ENCODE results near the gene OR4K2. TPM values are rescaled to one million over a fixed set of nuclear protein-coding genes. Genes with fewer than 3 reads are reported as not detected.
"Not testable (repeated sequence)": the region's sequence is repeated elsewhere in the genome, so short reads cannot be mapped to it uniquely, and the experiment has no call there.

The OR4K2 gene
- total RNA-seq, 5 donors from 2014 or later (not counting 1 experiment from before 2014, with no cell fraction given): not detected

DNA sequence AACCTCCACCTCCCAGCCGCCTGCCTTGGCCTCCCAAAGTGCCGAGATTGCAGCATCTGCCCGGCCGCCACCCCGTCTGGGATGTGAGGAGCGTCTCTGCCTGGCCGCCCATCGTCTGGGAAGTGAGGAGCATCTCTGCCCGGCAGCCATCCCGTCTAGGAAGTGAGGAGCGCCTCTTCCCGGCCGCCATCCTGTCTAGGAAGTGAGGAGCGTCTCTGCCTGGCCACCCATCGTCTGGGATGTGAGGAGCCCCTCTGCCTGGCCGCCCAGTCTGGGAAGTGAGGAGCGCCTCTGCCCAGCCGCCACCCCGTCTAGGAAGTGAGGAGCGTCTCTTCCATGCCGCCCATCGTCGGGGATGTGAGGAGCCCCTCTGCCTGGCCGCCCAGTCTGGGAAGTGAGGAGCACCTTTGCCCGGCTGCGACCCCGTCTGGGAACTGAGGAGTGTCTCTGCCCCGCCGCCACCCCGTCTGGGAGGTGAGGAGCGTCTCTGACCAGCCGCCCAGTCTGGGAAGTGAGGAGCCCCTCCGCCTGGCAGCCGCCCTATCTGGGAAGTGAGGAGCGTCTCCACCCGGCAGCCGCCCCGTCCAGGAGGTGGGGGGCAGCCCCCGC lies 8.8 kb upstream of the OR4K2 start:
- POLR2A ChIA-PET; H3K36me3 ChIP-seq (ENCODE audit: control insufficient read depth in 2 of 2, extremely low read depth in 1 of 2, insufficient read depth in 1 of 2, low read length in 1 of 2); H3K36me3 Mint-ChIP-seq; ATAC-seq (replicated peaks in 1 of 4); CTCF ChIA-PET; H3K27me3 ChIP-seq (replicated peaks in 1 of 2; ENCODE audit: control insufficient read depth in 2 of 2, extremely low read depth in 1 of 2, insufficient read depth in 2 of 2, low read length in 1 of 2); H3K4me3 ChIP-seq (ENCODE audit: control insufficient read depth in 1 of 2, extremely low read depth in 1 of 2, low read length in 1 of 2); H3K27me3 Mint-ChIP-seq; H3K4me1 ChIP-seq (ENCODE audit: control insufficient read depth in 1 of 2, extremely low read depth in 1 of 2, insufficient read depth in 2 of 2, low read length in 2 of 2); DNase-seq; H3K27ac Mint-ChIP-seq; H3K4me3 Mint-ChIP-seq; H3K9me3 ChIP-seq; H3K9me3 Mint-ChIP-seq; H3K4me1 Mint-ChIP-seq; H3K27ac ChIP-seq (ENCODE audit: low read length): not testable (repeated sequence)
- 95% methylated on average over 29 of the region's 39 CpGs for WGBS (ENCODE audit: insufficient coverage)

DNA sequence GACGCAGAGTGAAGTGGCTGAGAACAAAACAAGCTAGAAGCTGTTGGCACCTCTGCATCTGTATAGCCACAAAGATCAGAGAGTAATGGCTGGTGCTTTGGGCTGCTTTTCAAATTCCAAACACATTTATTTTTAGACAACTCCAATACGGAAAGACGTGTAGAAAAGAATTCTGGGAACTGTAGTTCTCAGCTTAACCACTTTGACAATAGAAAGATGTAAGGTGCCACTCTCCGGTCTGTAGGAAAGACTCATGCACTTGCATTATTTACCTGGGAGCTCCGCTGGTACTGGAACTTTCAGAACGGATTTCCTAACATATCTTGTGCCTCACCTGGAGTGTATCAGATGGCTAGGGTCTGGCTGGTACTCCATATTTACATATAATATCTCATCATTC lies 1.8 kb upstream of the OR4K2 start:
- H3K27me3 ChIP-seq (replicated peaks in 1 of 2; ENCODE audit: control insufficient read depth in 2 of 2, extremely low read depth in 1 of 2, insufficient read depth in 2 of 2, low read length in 1 of 2): no peaks in the 10 kb centered on the region
- no peak overlapping the region for H3K27ac ChIP-seq (ENCODE audit: low read length)
- H3K36me3 ChIP-seq (ENCODE audit: control insufficient read depth in 2 of 2, extremely low read depth in 1 of 2, insufficient read depth in 1 of 2, low read length in 1 of 2): no peaks in the 10 kb centered on the region
- H3K36me3 Mint-ChIP-seq: no peaks in the 10 kb centered on the region
- H3K9me3 Mint-ChIP-seq: no peaks in the 10 kb centered on the region
- ATAC-seq (replicated peaks in 1 of 4) (peak in 1 of 4 experiments; percentile 5), DNase-seq (no peak)
- CTCF ChIA-PET: no interaction called here
- POLR2A ChIA-PET: no interaction called here
- H3K4me1 Mint-ChIP-seq: peaks cover 0 to 1% (median 0%) of the 10 kb centered on the region in 3 donors
- H3K27me3 Mint-ChIP-seq: peaks cover 0 to 1% of the 10 kb centered on the region in 2 donors
- H3K4me3 ChIP-seq (ENCODE audit: control insufficient read depth in 1 of 2, extremely low read depth in 1 of 2, low read length in 1 of 2): no peak overlapping the region
- 31% methylated on average over 4 of the region's 6 CpGs for WGBS (ENCODE audit: insufficient coverage)
- no peaks in the 10 kb centered on the region for H3K9me3 ChIP-seq
- no peak overlapping the region for H3K27ac Mint-ChIP-seq
- no peak overlapping the region for H3K4me3 Mint-ChIP-seq
- H3K4me1 ChIP-seq (ENCODE audit: control insufficient read depth in 1 of 2, extremely low read depth in 1 of 2, insufficient read depth in 2 of 2, low read length in 2 of 2): no peaks in the 10 kb centered on the region

DNA sequence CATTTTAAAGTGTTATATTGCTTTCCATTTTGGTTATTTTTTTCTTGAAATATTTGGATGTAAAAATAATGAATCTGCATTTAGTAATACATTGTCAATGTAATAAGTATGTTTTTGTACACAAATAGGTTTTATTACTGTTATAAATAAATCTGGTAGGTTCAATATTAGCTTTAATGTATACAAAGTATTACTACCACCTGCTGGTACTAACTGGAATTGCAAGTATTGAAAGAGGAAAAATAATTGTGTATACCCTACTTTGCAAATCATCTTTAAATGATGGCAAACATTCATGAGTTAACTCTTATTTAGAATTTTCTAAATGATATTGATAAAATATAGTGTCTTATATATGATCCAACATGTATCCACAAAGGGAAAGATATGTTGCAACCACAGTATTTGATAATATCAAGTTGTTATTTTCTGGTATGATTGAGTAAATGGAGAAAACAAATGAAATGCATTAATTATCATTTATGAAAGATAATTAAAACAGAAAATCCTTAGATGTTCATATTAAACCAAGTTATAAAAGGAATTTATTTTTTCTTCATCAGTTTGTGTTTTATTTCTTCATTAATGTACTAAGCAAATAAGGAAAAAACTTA lies 3.2 kb downstream of the OR4K2 start:
- peaks cover 3% of the 10 kb centered on the region for H3K9me3 ChIP-seq
- ATAC-seq (replicated peaks in 1 of 4) (no peak), DNase-seq (peak in 1 of 35 experiments; percentile 27)
- H3K4me1 ChIP-seq (ENCODE audit: control insufficient read depth in 1 of 2, extremely low read depth in 1 of 2, insufficient read depth in 2 of 2, low read length in 2 of 2): no peaks in the 10 kb centered on the region
- CTCF ChIA-PET: no interaction called here
- Mint-ChIP-seq H3K36me3 (no peaks in the 10 kb centered on the region), H3K4me3 (no peak overlapping the region), H3K27ac (no peak overlapping the region), H3K9me3 (peaks cover 0 to 2% (median 0%) of the 10 kb centered on the region in 3 donors), H3K4me1 (no peaks in the 10 kb centered on the region), H3K27me3 (no peaks in the 10 kb centered on the region)
- no peak overlapping the region for H3K4me3 ChIP-seq (ENCODE audit: control insufficient read depth in 1 of 2, extremely low read depth in 1 of 2, low read length in 1 of 2)
- no peaks in the 10 kb centered on the region for H3K27me3 ChIP-seq (replicated peaks in 1 of 2; ENCODE audit: control insufficient read depth in 2 of 2, extremely low read depth in 1 of 2, insufficient read depth in 2 of 2, low read length in 1 of 2)
- H3K36me3 ChIP-seq (ENCODE audit: control insufficient read depth in 2 of 2, extremely low read depth in 1 of 2, insufficient read depth in 1 of 2, low read length in 1 of 2): no peaks in the 10 kb centered on the region
- H3K27ac ChIP-seq (ENCODE audit: low read length): no peak overlapping the region
- POLR2A ChIA-PET: no interaction called here

DNA sequence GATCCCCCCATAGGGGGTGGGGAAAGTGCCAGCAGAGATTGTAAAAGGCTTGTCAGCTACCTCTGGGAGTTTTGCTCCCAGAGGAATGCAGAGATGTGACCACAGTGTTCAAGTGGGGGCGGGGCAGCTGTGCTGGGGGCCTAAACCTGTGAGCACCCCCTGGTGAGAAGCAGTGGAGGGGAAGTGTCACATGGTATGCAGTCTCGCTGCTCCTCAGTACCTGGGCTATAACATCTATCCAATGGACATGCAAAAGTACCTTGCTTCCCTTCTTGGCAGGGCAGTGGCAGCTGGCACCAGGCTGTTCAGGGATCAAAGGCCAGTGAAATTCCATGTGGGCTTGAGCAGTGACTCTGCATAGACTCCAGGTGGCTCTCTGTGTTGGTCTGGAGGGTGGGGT lies 20.3 kb downstream of the OR4K2 start:
- no peaks in the 10 kb centered on the region for H3K36me3 ChIP-seq (ENCODE audit: control insufficient read depth in 2 of 2, extremely low read depth in 1 of 2, insufficient read depth in 1 of 2, low read length in 1 of 2)
- Mint-ChIP-seq H3K27ac (no peak overlapping the region), H3K4me1 (no peaks in the 10 kb centered on the region), H3K4me3 (no peak overlapping the region), H3K36me3 (no peaks in the 10 kb centered on the region), H3K27me3 (peaks cover 0 to 8% of the 10 kb centered on the region in 2 donors), H3K9me3 (peaks cover 24 to 49% (median 43%) of the 10 kb centered on the region in 3 donors)
- peaks cover 0 to 9% of the 10 kb centered on the region in 2 experiments for H3K27me3 ChIP-seq (replicated peaks in 1 of 2; ENCODE audit: control insufficient read depth in 2 of 2, extremely low read depth in 1 of 2, insufficient read depth in 2 of 2, low read length in 1 of 2)
- H3K4me1 ChIP-seq (ENCODE audit: control insufficient read depth in 1 of 2, extremely low read depth in 1 of 2, insufficient read depth in 2 of 2, low read length in 2 of 2): no peaks in the 10 kb centered on the region
- peaks cover 7% of the 10 kb centered on the region for H3K9me3 ChIP-seq
- WGBS (ENCODE audit: insufficient coverage): 17% methylated on average over 1 of the region's 2 CpGs
- no peak overlapping the region for H3K27ac ChIP-seq (ENCODE audit: low read length)
- DNase-seq (no peak), ATAC-seq (replicated peaks in 1 of 4) (no peak)
- CTCF ChIA-PET: no interaction called here
- POLR2A ChIA-PET: no interaction called here
- H3K4me3 ChIP-seq (ENCODE audit: control insufficient read depth in 1 of 2, extremely low read depth in 1 of 2, low read length in 1 of 2): no peak overlapping the region

DNA sequence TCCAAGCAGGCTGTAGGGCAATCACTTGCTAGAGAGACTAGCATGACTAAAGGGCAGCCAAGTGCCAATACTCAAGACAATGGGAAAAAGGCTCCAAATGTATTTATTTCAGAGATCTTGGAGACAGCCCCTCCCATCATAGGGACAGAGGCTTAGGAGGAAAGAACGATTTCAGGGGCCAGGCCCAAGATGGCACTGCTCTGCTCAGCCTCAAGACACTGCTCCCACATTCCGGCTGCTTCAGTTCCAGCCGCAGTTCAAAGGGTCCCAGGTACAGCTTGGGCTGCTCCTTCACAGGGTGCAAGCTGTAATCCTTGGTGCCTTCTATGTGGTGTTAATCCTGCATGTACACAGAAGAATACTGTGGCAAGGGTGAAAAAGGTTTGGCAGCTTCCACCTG lies 26.1 kb downstream of the OR4K2 start:
- ATAC-seq (replicated peaks in 1 of 4) (no peak), DNase-seq (no peak)
- ChIA-PET CTCF (no interaction called here), POLR2A (no interaction called here)
- peaks cover 9% of the 10 kb centered on the region for H3K9me3 ChIP-seq
- 69% methylated on average over 3 of the region's 3 CpGs for WGBS (ENCODE audit: insufficient coverage)
- H3K4me1 Mint-ChIP-seq: no peaks in the 10 kb centered on the region
- H3K9me3 Mint-ChIP-seq: peaks cover 16 to 46% (median 22%) of the 10 kb centered on the region in 3 donors
- H3K36me3 ChIP-seq (ENCODE audit: control insufficient read depth in 2 of 2, extremely low read depth in 1 of 2, insufficient read depth in 1 of 2, low read length in 1 of 2): no peaks in the 10 kb centered on the region
- no peak overlapping the region for H3K4me3 ChIP-seq (ENCODE audit: control insufficient read depth in 1 of 2, extremely low read depth in 1 of 2, low read length in 1 of 2)
- H3K27ac Mint-ChIP-seq: no peak overlapping the region
- H3K36me3 Mint-ChIP-seq: no peaks in the 10 kb centered on the region
- H3K27me3 Mint-ChIP-seq: no peaks in the 10 kb centered on the region
- no peak overlapping the region for H3K27ac ChIP-seq (ENCODE audit: low read length)
- no peak overlapping the region for H3K4me3 Mint-ChIP-seq
- H3K27me3 ChIP-seq (replicated peaks in 1 of 2; ENCODE audit: control insufficient read depth in 2 of 2, extremely low read depth in 1 of 2, insufficient read depth in 2 of 2, low read length in 1 of 2): no peaks in the 10 kb centered on the region
- H3K4me1 ChIP-seq (ENCODE audit: control insufficient read depth in 1 of 2, extremely low read depth in 1 of 2, insufficient read depth in 2 of 2, low read length in 2 of 2): no peaks in the 10 kb centered on the region

DNA sequence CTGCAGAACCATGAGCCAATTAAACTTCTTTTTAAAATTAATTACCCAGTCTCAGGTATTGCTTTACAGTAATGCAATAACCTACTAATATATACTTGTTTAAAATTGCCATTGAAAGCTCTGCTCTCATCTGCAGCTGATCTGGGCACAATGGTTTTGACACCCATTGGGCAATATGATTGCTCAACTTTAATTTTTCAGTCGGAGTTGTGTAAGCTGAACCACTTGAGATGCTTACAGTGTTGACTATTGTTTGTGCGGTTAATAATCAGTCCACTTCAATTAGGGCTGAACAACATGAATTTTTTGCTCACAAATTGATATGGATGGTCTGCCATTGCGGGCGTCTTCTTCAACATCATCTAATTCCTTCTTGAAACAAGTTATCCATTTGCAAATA lies 27.5 kb downstream of the OR4K2 start:
- no peak overlapping the region for H3K27ac ChIP-seq (ENCODE audit: low read length)
- ATAC-seq (replicated peaks in 1 of 4): no peak

GRCh38 chr14:19906665-19907064 lies 31.7 kb downstream of the OR4K2 start:
- CTCF ChIA-PET: no interaction called here

More for the DNA sequence above, 27.5 kb downstream of the OR4K2 start:
- Mint-ChIP-seq H3K4me3 (no peak overlapping the region), H3K9me3 (peaks cover 7 to 33% (median 10%) of the 10 kb centered on the region in 3 donors), H3K27ac (no peak overlapping the region), H3K27me3 (no peaks in the 10 kb centered on the region), H3K4me1 (no peaks in the 10 kb centered on the region), H3K36me3 (no peaks in the 10 kb centered on the region)
- Histone ChIP-seq H3K4me3 (ENCODE audit: control insufficient read depth in 1 of 2, extremely low read depth in 1 of 2, low read length in 1 of 2) (no peak overlapping the region), H3K27me3 (replicated peaks in 1 of 2; ENCODE audit: control insufficient read depth in 2 of 2, extremely low read depth in 1 of 2, insufficient read depth in 2 of 2, low read length in 1 of 2) (no peaks in the 10 kb centered on the region), H3K36me3 (ENCODE audit: control insufficient read depth in 2 of 2, extremely low read depth in 1 of 2, insufficient read depth in 1 of 2, low read length in 1 of 2) (no peaks in the 10 kb centered on the region), H3K4me1 (ENCODE audit: control insufficient read depth in 1 of 2, extremely low read depth in 1 of 2, insufficient read depth in 2 of 2, low read length in 2 of 2) (no peaks in the 10 kb centered on the region), H3K9me3 (peaks cover 5% of the 10 kb centered on the region)
- WGBS (ENCODE audit: insufficient coverage): 70% methylated on average over 2 of the region's 4 CpGs
- ChIA-PET CTCF (no interaction called here), POLR2A (no interaction called here)
- no peak for DNase-seq

More at GRCh38 chr14:19906665-19907064, 31.7 kb downstream of the OR4K2 start:
- POLR2A ChIA-PET: no interaction called here
- H3K4me1 Mint-ChIP-seq: no peaks in the 10 kb centered on the region
- H3K4me3 Mint-ChIP-seq: no peak overlapping the region
- ATAC-seq (replicated peaks in 1 of 4): no peak
- H3K27ac Mint-ChIP-seq: no peak overlapping the region
- Histone ChIP-seq H3K9me3 (peaks cover 3% of the 10 kb centered on the region), H3K36me3 (ENCODE audit: control insufficient read depth in 2 of 2, extremely low read depth in 1 of 2, insufficient read depth in 1 of 2, low read length in 1 of 2) (no peaks in the 10 kb centered on the region), H3K4me1 (ENCODE audit: control insufficient read depth in 1 of 2, extremely low read depth in 1 of 2, insufficient read depth in 2 of 2, low read length in 2 of 2) (no peaks in the 10 kb centered on the region), H3K27ac (ENCODE audit: low read length) (no peak overlapping the region), H3K27me3 (replicated peaks in 1 of 2; ENCODE audit: control insufficient read depth in 2 of 2, extremely low read depth in 1 of 2, insufficient read depth in 2 of 2, low read length in 1 of 2) (no peaks in the 10 kb centered on the region), H3K4me3 (ENCODE audit: control insufficient read depth in 1 of 2, extremely low read depth in 1 of 2, low read length in 1 of 2) (no peak overlapping the region)
- H3K9me3 Mint-ChIP-seq: peaks cover 4 to 17% (median 6%) of the 10 kb centered on the region in 3 donors
- peaks cover 1 to 4% of the 10 kb centered on the region in 2 donors for H3K27me3 Mint-ChIP-seq
- H3K36me3 Mint-ChIP-seq: no peaks in the 10 kb centered on the region
- DNase-seq: no peak

Data from T-cell (primary cell).